HG03060 (cell line): Measurements from ENCODE around the gene GRK3.
"Not testable (repeated sequence)": the region's sequence is repeated elsewhere in the genome, so short reads cannot be mapped to it uniquely, and the experiment has no call there.

ENCODE experiments used
- ATAC-seq: cut with Tn5 transposase; IDR thresholded peaks from one replicate; pipeline ENCODE4 v1.9.1; 2021; ENCODE audit warnings: low read depth, moderate number of reproducible peaks; ENCODE audit not compliant: unreplicated experiment

GRK3 gene

DNA sequence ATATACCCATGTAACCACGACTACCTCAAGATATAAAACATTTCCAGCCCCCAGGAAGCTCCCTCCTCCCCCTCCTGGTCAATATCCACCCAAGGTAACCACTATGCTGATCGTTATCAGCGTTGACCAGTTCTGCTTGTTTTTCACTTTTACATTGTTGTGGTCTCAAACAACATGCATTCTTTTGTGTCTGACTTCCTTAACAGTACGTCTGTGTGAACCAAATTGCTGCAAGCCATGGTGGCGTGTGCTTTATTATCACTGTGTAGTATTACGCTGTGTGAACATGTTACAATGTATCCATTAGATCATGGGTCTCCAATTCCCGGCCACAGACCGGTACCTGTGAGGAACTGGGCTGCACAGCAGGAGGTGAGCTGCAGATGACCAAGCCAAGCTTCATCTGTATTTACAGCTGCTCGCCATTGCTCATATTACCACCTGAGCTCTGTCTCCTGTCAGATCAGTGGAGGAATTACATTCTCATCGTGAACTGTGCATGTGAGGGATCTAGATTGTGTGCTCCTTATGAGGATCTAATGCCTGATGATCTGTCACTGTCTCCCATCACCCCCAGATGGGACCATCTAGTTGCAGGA, 15.5 kb upstream of the GRK3 start:
- ATAC-seq: no peak

DNA sequence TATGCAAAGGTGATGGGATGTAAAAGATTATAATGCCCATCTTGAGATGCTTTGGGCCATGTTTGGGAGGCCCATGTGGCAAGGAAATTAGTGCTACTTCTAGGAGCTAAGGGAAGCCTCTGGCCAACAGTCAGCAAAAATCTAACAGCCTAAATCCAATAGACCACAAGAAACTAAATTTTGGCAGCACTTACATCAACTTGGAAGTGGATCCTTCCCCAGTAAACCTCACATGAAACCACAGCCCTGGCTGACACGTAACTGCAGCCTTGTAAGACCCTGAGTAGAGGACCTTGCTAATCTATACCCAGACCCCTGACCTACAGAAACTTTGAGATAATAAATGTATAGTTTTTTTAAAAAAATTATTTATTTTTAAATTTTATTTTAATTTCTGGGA, 13.1 kb upstream of the GRK3 start:
- no peak for ATAC-seq

DNA sequence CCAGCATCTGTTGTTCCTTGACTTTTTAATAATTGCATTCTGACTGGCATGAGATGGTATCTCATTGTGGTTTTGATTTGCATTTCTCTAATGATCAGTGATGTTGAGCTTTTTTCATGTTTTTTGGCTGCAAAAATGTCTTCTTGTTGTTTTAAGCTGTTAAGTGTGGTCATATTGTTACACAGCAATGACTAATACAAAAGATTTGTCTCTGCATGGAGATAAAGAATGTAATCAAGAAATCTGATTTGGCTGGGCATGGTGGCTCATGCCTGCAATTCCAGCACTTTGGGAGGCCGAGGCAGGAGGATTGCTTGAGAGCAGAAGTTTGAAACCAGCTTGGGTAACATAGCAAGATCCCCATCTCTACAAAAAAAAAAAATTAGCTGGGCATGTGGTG, 12.1 kb upstream of the GRK3 start:
- ATAC-seq: not testable (repeated sequence)

DNA sequence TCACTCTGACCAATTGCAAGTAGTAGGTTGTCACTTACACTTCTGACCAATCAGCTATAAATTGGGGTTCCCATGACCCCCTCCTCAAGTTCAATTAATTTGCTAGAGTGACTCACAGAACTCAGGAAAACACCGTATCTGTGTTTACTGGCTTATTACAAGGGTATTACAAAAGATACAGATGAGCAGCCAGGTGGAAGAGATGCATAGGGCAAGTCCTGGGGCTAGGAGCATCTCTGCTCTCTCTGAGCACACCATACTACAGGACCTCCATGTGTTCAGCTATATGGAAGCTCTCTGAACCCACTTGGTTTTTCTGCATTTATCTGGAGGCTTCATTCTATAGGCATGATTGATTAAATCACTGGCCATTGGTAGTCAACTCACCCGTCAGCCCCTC, 11.3 kb upstream of the GRK3 start:
- ATAC-seq: no peak

DNA sequence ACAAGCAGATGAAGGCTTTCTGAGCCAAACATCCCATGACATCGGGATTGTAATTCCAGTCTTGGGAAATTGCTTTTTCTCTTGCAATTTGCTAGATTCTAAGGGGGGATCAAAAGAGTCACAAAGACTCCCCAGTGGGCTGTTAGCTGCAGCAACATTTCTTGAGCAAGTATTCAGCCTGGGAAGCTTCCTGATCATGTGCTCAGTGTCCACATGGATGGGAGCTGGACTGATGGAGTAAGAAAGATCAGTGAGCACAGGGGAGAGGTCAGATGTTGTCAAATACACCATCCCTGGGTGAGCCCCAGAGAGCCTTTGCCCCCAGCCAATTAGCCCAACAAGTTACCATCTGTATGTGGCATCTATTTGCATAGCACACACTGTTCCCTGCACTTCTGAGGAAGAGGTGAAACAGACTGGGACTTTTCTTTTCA, 10.2 kb upstream of the GRK3 start:
- no peak for ATAC-seq

DNA sequence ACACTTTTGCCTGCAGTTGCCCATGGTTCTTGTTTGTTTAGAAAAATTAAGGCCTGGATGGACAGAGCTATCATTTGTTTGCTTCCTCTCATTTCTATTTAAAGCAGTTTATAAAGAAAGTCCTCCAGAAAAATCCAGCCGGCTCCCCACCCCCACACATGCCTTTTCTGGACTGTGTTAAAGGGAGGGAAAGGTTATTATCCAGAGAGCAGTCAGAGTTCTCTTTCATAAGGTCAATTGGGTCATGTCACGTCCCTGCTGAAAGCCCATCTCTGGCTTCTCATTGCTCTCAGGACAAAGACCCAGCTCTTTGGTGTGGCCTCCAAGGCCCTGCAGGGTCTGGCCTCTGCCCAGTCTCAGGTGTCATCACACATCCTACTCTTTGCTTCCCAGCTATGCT, 9.8 kb upstream of the GRK3 start:
- ATAC-seq: no peak

DNA sequence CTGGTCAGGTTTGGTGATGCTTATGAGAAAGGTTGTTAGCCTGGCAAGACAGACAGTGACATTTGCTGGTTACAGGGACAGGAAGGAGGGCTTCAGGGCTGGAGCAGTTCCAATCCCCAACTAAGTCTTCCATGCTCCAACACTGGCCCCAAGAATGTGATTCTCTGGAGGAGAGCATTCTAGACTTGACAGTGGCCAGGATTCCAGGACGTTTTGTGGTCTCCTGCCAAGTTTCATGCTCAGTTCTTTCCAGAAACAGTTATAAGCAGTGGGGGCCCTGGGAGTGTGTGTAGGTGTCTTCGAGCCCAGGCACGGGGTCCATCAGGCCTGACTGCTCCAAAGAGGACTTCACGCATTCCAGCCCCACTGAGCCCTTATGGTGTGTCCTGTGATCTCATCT, 8.9 kb upstream of the GRK3 start:
- no peak for ATAC-seq

DNA sequence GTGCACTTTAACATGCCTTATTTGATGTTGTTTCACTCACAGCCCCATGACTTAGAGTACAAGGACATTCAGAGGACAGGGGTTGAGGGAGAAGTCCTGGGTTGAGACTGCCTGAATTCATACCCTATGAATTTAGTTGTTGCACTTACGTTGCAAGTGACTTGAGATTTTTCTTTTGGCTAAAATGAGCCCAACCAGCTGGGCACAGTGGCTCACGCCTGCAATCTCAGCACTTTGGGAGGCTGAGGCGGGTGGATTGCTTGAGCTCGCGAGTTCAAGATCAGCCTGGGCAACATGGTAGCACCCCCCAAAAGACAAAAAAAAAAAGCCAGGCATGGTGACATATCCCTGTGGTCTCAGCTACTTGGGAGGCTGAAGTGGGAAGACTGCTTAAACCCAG, 7.3 kb upstream of the GRK3 start:
- no peak for ATAC-seq

DNA sequence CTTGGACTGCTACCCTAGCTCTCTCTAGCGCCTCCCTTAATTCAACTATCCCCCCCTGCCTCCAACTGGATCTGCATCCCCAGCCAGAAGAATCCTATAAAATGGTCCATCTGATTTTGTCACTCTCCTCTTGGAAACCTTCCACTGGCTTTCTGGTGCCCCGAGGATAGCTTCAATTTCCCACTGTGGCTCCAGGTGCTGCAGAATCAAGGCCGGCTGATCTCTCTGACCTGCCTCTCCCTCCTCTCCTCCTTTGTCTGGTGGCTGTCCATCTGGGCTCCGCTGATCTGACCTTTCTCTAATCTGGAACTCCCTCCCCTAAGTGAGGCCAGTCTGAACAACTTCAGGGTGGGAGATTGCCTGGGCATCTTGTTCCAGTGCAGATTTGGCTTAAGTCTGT, 6.1 kb upstream of the GRK3 start:
- ATAC-seq: no peak

DNA sequence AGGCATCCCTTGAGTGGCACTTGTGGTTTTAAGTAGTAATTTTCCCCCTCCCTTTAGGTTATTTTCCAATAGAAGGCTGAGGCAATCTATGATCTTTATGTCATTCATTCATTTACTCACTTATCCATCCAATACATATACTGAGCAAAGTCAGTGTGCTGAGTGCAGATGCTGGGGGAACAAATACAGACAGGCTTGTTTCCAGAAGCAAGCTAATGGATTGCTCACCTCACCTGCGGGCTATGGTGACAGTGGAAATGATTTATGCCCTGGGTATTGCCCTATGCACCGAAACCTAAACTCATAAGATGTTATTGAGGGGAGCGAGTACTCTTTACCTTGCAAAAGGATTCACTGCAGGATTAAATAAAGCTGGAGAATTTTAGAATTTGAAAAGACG, 4.6 kb upstream of the GRK3 start:
- ATAC-seq: not testable (repeated sequence)

DNA sequence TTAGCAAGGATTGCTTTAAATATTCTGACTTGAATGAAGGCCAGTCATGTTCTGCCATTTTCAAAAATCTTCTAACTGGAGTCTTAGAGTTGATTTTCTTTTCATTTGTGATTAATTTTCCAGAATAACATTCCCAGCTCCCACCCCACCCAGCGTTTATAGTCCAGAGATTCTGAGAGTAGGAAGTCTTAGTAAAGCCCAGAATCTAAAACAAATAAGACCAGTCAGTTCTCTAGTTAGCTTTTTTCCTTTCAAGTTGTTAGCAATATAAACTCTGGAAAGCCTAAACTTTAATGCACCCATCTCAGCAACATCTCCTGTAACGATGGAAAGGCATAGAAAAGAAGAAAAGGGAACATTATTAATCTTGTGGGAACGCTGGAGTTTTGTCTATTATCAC, 3.3 kb upstream of the GRK3 start:
- ATAC-seq: not testable (repeated sequence)

DNA sequence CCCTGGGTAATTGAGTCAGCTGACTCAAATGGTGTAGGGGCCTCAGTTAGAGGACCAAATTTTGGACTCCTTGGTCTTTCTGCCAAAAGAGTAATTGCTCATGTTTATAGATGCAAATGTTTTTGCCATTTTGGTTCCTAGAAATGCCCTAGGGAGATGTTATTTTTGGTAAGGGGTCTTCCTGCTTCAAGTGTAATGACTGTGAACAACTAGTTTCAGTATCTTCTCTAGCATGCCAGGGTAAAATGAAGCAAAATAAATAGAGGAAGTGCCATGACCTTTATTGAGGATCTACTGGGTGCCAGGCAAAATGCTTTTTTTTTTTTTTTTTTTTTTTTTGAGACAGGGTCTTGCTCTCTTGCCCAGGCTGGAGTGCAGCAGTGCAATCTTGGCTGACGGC, 2.5 kb upstream of the GRK3 start:
- ATAC-seq: not testable (repeated sequence)

DNA sequence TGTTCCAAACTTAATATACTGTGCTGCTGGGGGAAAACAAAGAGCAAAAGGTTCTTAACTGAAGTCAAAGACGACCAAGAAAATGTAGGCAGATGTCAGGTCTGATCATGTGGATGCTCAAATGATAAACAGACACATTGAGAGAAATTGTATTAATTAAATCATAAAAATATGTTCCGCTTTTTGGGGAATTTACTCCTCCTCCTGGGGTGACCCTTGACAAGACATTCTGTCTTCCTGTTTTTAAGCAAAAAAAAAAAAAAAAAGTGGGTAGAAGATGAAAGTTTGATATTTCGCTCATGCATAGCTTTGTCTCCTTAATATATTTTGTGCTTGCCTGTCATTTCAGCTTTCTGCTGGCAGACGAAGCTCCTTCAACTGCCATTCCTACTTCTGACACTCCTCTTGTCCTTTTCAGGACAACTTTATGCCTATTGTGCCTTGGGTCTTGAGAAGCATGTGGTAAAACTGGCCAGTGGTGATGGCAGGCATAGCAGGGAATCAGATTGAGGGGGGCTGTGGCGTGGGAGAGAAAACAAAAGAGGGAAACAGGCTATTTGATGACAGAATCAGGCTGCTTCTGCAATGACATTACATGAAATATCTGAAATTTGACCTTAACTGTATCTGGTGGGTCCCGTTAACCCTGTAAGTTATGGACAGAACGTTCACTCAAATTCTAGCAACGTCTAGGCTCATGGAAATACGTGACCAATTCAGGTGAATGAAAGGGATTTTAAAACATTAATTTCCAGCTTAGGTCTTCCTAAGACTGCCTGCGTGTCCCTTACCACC, 1.3 kb upstream of the GRK3 start:
- ATAC-seq: not testable (repeated sequence)

DNA sequence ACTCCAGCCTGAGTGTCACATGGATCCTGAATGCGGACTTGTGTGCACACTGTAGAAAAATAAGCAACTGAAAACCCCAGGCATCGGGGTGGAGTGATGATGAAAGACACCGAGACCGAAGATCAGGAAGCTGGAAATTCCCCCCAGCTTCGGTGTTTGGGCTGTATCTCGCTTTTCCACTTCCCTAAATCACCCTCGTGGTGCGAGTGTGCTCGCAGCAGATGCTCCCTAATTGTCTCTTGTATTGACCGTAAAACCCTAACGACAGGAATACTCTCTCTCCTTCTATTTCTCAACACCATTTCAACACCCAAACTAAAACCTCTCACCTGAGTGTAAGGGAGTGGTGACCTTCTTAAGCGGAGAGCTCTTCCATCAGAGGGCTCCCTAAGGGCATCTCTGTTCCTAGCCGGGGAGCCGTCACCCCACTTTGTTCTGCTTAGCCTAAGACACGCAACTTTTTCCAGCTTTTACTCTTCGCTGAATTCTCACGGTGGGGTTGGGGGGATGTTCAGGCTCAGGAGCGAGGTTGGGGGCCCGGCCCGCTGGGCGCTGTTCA, 635 bp upstream of the GRK3 start:
- ATAC-seq: no peak

DNA sequence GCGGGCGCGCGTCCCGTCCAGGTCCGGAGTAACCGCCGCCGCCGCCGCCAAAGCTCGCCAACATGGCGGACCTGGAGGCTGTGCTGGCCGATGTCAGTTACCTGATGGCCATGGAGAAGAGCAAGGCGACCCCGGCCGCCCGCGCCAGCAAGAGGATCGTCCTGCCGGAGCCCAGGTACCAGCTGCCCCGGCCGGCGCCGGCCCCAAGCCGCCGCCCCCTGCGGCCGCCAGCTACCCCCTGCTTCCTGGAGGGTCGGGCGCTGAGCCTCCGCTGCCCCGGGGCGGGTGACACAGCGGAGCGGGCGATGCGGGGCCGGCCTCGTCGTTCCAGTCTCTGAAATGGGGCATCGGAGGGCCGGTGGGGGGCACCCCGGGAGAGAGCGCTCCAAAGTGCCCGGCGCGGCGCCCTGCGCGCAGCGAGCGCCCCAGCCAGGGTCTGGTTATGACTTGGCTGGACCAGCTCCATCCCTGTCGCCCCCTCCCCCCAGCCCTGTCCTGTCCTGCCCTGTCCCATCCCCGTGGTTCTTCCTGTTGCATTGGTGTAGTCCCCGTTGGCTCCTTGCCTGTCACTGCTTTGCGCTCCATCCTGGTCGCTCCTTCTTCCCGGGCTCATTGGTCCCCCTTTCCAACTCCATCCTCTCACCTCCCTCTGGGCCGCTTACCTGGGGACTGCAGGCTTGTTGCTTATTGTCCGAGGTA, 653 bp downstream of the GRK3 start:
- ATAC-seq: no peak

DNA sequence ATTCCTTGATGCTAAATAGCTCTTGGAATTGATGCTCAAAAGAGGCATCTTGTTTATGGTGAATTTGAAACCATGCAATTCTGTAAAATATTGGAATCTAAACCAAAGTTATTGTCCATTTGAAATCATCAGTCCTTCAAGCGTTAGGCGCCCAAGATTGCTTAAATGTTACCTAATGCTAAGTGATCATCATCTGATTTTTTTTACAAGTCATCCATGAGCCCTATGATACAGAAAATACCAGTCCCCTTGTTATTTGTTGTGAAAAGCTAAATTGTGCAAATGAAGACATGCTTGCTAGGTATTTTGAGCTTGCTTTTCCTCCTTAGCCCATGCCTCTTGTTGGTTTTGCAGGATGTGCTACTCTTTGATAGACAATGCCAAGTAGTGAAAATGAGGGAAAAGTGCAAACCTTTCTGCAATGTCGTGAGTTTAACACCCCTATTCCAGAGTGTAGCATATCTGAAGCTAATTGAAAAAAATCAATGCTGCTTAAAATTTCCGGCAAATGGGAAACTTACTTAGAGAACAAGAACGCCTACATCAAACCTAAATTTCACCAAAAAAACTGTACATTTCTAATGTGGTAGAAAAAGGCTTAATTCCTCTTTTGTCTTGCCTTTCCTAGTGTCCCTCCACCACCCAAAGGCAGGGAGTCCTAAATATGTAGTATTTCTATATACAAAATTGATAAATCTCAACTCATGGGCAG, 1.9 kb downstream of the GRK3 start:
- no peak for ATAC-seq

DNA sequence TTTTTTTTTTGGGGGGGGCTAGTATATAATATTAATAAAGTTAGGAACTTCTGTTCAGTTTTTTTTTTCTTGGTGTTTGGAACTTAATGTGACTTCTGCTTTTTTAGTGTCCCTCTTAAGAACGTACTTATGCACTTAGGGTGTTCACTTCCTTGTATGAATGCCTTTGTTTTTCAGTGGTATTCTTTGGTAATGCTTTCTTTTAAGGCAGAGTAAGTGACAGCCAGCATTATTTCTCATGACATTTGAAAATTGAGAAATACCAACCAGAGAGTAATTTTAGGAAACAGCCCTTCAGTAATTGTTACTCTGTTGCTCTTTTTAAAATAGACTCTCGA, 2.4 kb downstream of the GRK3 start:
- ATAC-seq: no peak

DNA sequence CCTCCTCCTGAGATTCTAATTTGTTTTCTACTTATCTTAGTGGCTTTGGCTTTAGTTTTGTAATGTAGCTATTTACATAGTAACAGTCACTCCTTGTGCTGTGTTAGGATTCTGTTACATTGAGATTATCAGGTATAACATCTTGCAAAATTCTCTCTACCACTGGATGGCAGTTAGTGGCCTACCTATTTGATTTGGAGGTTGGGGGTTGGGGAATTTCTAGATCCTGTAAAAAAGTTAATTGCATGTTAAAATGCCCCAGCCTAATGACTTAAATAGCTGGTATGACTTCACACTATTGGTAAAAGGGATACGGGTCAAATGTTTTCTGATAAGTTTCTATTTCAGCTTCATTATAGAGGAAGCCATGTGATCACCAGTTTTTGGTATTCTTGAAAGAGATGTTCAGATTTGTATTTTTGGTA, 2.8 kb downstream of the GRK3 start:
- no peak for ATAC-seq

DNA sequence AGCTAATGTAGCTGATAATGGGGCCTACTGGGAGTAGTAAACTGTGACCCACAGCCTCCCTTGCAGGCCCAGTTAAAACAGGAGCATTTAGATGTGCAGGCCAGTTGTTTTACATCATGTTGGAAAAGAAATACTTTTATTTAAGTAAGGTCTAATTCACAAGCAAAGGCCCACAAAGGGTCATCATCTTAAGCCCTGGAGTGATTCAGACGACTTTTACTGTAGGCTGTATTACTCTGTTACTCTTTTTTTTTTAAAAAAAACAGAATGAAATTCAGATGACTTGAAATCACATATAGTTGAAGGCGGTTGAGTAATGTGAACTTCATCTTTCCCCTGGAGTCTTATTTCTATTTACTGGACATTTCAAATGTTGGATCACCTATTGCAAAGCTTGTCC, 3.6 kb downstream of the GRK3 start:
- not testable (repeated sequence) for ATAC-seq

DNA sequence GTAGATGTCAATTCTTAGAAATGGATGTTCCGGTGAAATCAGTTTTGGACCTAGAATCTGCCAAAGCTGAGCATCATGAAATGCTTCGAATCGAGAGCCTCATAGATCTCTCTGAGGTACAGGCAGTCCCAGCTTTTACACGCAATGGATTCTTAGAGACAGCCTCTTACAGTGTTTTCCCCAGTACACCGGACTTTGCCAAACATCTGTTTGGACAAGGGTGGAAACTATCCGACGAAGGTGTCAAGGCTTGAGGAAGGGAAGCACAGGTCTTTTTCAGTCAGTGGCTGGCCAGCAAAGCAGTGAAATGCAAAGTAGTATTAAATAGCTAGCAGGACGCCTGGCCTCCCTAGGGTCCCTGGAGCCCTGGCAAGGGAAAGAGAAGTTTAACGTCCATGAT, 4.9 kb downstream of the GRK3 start:
- no peak for ATAC-seq

DNA sequence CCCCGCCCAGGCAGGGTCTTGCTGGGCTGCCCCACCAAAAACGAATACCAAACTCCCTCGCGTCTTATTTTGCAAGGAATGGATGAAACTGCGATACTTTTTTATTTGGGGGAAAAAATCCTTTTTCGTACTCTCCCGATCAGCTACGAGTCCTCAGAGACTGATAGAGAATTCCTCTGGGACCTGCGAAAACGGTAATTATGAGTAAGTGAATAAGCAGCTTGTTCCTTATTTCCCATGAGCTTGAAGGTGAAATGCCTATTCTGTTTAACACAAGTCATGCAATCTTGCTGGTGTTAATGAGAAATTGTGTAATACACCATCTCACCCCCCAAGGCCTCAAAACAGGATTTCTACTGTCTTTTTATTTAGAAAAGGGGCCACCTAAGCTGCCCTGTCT, 5.5 kb downstream of the GRK3 start:
- ATAC-seq: no peak
